NCI-H128 (cell line): Measurements from ENCODE around the gene RCOR2.

Experiments used
- DNase-seq: peaks from one replicate; lab custom pipeline; 2025; ENCODE audit not compliant: unreplicated experiment; lab: John Stamatoyannopoulos, UW

The RCOR2 gene

DNA sequence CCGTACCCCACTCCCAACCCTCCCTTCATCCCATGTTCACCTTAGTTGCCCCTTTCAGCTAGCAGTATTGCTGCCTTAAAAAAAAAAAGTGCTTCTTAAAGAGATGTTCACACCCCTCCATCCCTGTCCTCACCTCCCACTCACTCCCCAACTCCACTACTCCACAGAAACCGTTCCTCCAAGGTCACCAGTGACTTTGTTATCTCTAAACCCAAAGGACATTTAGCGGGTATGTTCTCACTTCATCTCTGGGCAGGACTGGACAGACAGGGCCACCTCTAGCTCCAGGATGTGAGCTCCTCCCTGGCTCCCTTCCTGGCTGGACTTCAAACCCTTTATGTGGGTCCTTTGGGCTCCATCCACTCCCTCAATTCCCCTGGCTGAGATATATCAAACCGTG is 6.4 kb upstream of the RCOR2 start:
- no peak for DNase-seq

DNA sequence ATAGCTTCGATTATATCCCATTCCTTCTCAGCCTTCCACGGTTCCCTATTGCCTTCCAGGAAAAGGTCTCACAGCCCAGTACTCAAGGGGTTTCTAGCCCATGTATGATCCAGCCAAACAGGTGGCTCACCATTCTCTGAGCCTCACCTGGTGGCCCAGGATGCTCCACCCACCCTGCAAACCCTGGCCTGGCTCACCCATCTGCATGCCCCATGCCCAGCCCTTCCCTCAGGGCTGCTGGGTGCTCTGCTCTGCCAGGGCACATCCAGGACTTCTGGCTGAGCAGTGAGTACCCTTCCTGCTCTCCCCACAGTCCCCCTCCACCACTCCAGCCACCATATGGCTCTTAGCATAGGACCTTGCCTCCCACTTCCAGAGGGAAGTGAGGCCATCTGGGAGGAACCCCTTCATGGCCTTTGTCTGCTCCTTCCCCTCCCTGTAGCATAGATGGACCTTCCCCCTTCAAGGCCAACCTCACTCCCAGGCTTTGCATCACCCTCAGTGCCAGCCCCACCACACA is 5.8 kb upstream of the RCOR2 start:
- DNase-seq = no peak

DNA sequence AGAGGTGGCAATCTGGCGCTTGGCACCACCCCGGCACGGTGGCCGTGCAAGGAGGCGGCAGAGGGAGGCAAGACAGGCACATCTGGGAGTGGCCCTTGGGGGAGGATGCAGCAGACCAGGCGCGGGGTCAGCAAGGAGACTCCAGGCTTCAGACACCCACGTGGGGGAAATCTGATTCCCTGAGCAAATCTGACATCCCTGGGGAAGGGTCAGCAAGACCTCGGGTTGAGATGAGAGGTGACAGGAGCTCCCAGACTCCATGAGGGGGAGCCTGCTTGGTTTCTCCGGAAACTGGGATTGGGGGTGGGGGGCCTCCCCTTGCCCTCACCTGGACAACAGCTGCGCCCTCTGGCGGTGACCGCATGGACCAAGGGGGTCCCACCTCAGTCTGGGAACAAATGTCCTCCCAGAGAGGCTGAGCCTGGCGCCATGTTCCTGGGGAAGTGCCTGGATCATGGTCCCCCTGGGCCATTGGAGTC is 4.0 kb upstream of the RCOR2 start:
- DNase-seq = no peak

DNA sequence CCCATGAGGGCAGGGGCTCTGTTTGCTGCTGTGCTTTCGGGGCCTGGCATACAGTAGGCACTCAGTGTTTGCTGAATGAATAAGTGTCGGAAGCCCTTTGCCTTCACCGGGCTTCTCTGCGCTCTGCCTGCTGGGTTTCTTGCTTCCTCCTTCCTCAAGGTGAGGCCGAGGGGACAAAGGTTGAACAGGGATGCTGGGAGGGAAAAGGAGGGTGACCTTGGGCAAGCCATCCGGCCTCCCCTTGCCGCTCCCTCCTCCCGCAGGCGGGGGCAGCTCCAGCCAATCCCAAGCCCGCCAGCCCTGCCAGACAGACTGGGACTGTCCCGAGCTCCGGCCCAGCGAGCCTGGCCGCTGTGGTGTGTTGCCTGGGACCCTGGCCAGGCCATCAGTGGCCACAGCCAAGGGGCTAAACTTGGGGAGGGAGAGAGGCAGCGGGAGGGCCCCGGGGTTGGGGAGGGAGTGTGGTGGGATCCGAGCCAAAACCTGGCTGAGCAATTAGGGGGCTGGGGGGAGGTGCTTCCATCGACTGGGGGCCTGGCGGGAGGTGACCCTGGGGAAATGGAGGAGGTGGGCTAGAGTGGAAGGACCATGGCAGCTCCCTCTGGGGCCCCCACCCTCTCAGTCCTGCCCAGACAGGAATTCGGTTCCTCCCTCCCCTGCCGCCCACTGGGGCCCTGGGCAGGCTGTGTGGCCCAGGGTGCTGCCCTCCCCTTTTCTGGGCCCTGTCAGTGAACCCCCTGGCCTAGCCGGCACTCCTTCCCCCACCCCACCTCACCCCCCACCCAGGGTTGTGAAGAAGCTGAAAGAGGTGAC is 3.4 kb upstream of the RCOR2 start:
- DNase-seq = no peak

DNA sequence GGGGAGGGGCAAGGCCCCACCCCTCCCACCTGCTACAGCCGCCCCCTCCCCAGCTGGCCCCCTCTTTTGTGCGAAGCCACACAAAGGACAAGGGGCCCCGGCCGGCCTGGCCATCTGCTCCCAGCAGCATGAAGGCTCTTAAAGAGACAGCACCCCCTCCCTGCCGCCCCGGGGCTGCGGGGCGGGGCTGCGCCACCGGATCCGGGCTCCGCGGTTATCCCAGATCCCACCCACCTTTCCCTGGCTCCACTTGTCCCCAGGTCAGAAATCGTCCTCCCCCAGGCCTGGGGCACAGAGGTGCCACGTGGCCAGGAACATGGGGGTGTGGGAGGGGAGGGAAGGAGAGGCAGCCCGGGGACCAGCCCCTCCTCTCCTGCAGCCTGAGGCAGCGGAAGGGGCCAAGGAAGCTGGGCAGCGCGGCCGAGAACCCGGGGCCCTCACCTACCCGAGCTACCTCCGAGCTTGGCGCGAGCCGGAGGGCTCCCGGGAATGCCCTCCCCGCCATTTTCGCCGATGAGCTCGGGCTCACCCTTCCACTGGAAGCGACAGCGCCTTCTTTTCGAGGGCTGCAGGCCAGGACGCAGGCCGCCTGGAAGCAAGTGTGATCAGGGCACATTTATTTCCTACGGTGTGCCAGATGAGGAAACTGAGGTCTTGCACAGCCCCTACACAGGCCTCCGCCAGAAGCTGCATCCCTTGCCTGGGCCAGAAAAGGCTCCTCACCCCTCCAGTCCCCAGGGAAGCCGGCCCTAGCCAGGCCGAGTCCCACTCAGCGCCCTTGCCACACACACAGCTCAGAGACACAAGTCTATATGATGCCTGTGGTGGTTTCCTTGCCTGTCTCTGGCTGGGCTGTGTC is 2.5 kb upstream of the RCOR2 start:
- DNase-seq = peak; percentile 74

DNA sequence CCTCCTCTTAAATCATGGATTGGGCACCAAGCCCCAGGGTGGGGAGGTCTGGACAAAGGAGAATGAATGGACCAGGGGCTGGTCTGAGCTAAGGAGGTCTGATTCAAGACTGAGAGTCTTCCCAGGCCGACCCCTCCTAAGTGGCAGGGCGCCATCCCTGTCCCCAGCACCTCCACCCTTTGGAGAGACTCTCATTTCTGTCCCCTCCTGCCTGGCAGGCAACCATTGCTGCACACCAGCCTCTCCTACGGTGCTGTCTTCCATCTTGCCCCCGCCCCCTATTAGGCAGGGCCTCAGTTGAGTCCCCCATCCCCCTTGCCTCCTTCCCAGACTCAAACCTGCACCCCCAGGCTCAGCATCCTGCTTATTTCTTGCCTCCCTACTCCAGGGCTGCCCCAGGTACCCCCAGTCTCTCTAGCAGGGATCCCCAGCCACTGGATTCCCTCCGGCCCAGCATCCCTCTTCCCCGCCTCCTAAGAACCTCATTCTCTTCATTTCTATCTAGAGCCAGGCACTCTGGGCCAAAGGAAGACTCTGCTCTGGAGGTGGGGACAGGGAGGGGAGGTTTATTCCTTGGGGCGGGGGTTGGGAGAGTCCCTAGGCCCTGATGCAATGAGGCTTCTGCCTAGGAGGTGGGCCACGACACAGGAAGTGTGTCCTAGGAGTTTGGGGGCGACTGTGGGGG is 1.7 kb upstream of the RCOR2 start:
- DNase-seq = no peak

DNA sequence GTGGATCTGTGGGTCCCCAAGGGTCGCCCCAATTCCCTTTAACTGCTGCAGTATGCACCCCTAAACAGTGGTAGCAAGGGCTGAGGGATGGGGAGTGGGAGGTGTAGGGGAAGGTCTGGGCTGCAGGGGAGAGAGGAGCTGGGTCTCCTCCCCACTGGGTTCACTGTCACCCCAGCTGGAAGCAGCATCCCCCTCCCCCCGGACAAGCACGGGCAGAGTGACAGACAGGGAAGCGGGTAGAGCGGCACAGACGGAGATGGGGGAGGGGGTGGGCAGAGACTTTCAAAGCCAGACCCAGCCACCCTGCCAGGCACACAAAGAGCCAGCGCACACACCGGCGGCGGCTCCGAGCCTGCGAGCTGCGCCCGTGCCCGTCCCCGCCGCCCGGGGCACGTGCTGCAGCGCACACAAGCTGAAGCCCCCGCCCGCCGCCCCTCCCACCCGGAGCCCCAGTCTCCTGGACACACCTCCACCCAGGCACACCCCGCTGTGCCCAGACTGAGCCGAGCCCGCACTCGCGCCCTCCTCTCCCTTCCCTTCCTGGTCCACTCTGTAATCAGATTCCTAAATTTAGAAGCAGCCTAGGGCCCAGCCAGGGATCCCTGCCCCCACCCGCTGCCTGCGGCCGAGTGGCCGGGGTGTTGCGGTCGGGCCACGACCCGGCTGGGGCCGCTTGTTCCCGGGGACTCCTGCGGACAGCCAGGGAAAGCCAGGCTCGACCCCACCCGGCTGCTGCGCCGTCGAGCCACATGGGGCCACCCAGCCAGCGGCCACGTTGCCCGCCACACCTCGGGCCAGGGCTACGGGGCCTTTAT is 935 bp upstream of the RCOR2 start:
- DNase-seq = peak; percentile 78

DNA sequence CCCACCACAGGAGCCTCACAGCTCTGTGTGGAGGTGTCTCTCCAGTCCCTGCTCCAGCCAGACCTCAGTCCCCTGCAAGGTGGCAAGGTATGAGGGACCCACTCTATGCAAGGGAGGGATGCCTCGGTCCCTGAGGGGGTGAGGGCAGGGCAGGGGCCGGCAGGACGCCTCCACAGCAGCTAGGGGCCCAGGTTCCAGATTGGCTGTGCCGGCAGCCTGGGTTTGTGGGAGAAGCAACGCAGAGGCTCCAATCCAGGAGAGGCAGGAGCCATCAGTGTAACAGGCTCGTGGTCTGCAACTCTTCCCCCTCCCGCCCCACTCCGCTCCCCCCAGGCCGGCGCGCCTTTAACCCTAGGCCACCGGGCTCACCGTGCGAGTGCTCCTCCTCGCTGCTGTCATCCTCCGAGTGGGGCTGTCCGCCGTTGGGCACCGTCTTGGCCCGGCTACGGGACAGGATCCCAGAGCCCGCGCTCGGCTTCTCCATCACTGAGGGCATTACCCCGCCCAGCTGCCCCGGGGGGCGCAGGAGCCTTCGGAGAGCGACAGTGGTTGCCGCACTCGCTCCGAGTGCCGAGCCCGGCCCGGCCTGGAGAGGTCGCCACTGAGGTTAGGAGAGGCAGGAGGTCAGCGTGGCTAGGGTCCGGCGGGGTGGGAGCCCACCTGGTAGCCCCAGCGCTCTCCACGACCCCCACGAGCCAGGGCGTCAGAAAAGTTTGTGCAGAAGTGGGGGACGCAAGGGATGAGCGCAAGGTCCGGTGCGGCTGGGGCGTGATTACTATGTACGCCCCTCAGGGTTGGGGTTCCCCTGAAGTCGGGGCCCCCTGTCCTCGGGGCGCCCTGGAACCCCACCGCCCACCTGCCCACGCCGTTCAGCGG is 765 bp downstream of the RCOR2 start:
- DNase-seq = peak; percentile 57

DNA sequence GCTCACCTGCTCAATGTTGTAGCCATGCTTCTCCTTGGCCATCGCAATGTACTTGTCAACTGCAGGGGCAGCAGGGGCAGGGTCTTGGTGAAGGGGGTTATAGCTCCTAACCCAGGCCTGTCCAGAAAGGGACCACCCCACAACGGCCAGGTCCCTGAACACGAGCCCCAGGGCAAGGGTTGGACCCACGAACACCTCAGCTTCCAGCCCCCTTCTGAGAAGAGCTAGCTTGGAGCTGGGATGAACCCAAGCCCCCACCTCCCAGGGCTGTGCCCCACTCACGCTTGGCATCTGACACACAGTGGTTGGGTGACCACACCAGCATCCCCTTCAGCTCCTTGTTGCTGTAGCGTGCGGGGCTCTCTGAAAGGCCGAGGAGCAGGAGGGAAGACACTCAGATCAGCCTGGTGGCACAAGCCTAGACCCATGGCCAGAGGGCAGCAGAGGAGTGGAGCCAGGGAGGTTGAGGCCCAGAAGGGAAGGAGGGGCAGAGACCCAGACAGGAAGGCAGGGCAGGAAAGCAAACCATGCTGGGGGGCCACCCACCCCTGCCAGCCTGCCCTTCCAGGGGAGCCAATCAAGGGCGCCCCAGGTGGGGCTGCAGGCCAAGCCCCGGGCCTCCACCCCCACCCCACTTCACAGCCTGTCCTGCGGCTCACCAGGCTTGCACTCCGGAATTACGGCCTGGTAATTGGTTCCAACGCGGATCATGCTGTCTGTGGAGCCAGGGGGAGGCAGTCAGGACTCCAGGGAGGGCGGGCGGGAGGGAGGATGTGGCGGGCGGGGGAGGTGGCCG is 1.9 kb downstream of the RCOR2 start:
- DNase-seq = no peak

DNA sequence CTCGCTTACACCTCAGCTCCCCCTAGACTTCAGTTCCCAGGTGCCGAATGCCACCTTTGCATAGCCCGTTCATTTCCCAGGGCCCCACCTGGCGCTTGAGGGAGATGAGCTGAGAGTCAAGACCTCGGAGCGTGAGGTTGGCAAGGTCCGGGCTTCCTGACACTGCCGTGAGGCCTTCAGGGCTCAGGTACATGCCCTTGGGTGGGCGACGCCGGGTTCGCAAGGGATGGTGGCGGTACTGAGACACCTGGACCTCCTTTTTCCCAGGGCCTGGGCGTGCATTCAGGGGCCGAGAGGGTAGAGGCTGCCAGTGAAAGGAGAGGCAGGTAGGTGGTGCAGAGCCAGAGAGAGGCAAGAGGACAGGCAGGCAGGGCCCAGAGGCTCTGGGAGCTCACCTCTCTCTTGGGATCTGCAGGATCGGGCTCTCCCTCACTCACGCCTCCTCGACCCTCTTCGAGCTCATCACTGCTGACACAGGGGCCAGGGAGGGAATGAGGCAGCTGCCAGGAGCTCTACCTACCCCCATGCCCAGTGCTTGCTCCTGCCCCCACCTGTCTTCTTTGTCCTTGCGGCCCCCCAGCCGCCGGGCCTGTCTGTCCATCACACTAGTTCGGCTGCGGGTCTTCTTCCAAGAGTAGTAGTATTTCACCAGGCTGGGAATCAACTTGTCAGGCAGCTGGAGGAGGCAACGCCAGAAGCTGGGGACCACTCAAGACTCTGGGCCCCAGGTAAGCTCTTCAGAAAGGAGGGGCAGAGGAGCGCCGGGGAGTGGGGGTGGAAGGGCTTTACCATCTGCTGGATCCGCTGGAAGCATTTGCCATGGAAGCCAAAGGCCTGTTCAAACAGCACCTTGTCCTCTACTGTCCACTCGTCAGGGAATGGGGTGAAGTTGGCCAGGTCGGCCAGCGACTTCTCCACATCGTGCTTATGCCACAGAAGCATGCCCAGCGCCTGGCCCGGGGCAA is 2.8 kb downstream of the RCOR2 start:
- no peak for DNase-seq

DNA sequence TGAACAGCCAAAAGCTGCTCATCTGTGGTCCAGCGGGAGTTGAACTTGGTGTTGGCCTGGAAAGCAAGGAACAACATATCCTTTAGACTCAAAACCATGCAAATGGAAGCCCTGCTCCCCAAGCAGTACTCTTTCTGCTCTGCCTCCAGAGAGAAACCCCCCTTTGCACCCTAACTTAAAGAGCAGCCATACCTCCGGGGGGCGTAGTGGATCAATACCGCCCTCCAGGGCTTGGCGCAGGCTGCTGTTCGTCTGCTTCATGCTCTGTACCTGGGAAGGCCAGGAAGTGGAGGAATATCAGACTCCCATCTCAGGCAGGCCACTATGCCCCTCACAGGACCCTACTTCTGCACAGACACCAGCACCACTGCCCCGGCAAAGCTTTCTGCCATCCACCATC is 4.3 kb downstream of the RCOR2 start:
- DNase-seq = no peak

DNA sequence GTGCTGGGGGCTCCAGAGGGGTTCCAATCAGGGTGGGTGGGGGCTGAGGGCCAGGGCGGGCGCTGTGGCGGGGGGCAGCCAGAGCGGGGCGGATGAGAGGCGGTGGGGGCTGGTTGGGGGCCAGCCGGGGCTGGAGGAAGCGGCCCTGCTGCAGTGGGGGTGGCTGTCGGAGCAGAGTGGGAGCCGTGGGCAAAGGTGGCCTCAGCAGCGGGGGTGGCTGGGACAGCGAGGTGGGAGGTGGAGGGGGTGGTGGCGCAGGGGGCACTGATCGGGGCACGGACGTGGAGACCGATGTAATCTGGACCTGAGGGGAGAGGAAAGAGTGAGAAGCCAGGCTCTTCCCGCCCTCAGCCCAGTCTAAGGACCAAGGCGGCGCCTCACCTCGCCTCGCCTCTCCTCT is 5.1 kb downstream of the RCOR2 start:
- no peak for DNase-seq

DNA sequence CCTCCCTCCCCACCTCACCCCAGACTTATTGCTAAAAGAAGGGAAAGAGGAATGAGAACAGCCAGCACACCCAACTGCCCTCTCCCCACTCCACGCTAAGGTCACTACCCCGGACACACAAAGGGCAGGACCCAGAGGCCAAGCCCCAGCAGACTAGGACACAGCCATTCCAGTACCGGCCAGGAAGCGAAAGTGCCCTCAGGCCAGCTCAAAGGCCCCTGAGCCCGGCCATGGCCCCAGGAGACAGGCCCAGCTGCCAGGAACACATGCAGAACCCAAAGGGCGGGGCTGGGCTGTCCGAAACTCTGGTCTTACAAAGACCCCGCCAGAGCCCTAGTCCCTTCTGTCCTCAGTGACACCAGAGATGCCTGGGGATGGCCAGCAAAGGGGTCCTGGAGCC is 5.5 kb downstream of the RCOR2 start:
- DNase-seq = no peak

DNA sequence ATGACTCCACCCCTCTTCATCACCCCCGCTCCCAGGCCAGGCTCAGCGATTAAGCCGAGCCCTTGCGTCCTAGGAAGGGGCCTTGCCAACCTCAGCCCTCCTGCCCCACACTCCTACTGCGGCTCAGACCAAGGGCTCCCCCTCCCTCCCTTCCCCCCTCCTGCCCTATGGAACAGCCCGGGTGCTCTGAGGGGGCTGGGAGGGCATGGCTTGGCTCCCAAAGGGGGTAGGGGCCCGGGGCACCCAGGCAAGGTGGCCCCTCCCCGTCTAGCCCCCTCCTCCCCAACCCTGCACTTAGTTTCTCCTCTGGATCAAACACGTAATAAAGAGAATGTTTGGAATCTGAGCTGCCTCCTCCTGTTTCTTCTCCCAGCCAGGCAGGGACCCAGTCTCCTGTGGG is 6.3 kb downstream of the RCOR2 start:
- DNase-seq = no peak

DNA sequence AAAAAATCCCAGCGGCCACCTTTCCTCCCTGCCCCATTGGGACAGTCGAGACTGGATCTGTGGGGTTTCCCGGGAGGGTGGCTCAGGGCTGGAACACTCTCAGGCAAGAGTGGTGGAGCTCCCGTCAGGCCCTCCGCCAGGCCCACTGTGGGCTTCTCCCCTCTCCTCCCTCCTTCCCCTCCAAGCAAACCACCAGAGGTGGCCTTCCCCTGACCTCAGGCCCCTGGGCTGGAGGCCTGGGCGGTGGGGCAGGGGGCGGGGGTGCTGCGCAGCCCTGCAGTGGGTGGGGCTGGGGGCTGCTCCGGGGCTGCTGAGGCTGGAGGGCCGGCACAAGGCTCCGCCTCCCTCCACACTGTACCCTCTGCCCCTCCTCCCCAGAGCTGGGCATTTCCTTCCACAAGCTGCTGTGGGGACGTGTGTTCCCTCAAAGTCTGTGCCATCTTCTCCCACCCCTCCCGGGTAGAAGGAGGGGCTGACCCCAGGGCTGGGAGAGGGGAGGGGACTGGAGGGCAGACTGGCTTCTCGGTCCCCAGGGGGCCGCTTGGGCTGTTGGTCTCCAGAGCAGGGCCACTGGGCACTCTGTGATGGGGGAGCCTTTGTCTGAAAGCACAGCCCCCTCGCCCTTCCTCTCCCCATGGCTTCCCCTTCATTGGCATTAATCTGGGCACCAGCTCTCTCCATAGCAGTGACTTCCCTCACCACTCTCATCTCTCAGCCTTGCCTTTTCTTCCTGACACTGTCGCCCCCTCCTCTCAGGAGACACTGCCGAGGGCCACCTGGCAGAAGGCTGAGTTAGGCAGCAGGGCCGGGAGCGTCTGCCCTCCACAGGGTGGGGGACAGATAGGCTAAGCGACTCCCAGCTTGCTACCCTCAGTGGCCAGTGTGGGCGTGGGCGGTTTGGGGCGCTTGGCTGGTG is 7.1 kb downstream of the RCOR2 start:
- no peak for DNase-seq

DNA sequence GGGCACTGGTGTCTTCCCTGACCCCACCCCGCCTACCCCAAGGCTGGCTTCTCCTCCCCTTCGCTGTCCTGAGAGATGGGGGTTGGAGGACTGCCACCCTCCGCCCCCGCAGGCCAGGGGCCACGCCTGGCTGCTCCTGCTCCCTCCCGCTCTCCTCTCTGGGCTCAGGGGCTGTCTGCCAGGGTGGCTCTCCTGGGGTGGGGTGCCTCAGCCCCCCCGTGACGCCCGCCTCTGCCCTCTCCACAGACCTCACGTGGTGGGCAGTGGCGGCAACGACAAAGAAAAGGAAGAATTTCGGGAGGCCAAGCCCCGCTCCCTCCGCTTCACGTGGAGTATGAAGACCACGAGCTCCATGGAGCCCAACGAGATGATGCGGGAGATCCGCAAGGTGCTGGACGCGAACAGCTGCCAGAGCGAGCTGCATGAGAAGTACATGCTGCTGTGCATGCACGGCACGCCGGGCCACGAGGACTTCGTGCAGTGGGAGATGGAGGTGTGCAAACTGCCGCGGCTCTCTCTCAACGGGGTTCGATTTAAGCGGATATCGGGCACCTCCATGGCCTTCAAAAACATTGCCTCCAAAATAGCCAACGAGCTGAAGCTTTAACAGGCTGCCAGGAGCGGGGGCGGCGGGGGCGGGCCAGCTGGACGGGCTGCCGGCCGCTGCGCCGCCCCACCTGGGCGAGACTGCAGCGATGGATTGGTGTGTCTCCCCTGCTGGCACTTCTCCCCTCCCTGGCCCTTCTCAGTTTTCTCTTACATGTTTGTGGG is 8.1 kb downstream of the RCOR2 start:
- no peak for DNase-seq
